ENCODE measurements around the gene MEGF6. TPM values are rescaled to one million over a fixed set of nuclear protein-coding genes. Genes with fewer than 3 reads are reported as not detected.

MEGF6 gene
- polyA plus RNA-seq, 2 donors = 11.8 to 23.7 TPM

- Histone ChIP-seq H3K27ac (ENCODE audit: low read depth in 2 of 2, low read length in 1 of 2) (no peak overlapping the region), H3K4me3 (ENCODE audit: low read depth in 1 of 2, low read length in 2 of 2) (no peak overlapping the region), H3K9me3 (ENCODE audit: control insufficient read depth in 2 of 2, insufficient read depth in 1 of 2, low read depth in 1 of 2, low read length in 1 of 2) (peaks cover 0 to 2% of the 10 kb centered on the region in 2 donors), H3K27me3 (ENCODE audit: control insufficient read depth in 1 of 2, insufficient read depth in 2 of 2, low read length in 2 of 2) (no peaks in the 10 kb centered on the region), H3K36me3 (ENCODE audit: control insufficient read depth in 2 of 2, insufficient read depth in 2 of 2, low read length in 1 of 2) (peaks cover 0 to 20% of the 10 kb centered on the region in 2 donors), H3K4me1 (ENCODE audit: control insufficient read depth in 2 of 2, insufficient read depth in 2 of 2, low read length in 1 of 2) (no peaks in the 10 kb centered on the region)
- WGBS, 2 donors = 95 to 98% methylated on average over 15 of the region's 15 CpGs
Observed at GRCh38 chr1:3511856-3512255, 99.5 kb downstream of the MEGF6 start.

- H3K4me3 ChIP-seq (ENCODE audit: low read depth in 1 of 2, low read length in 2 of 2) = no peak overlapping the region
- H3K4me1 ChIP-seq (ENCODE audit: control insufficient read depth in 2 of 2, insufficient read depth in 2 of 2, low read length in 1 of 2) = no peaks in the 10 kb centered on the region
- no peaks in the 10 kb centered on the region for H3K27me3 ChIP-seq (ENCODE audit: control insufficient read depth in 1 of 2, insufficient read depth in 2 of 2, low read length in 2 of 2)
- WGBS, 2 donors = 91 to 92% methylated on average over 13 to 16 of the region's 16 CpGs
- H3K36me3 ChIP-seq (ENCODE audit: control insufficient read depth in 2 of 2, insufficient read depth in 2 of 2, low read length in 1 of 2) = peaks cover 0 to 20% of the 10 kb centered on the region in 2 donors
- no peak overlapping the region for H3K27ac ChIP-seq (ENCODE audit: low read depth in 2 of 2, low read length in 1 of 2)
- H3K9me3 ChIP-seq (ENCODE audit: control insufficient read depth in 2 of 2, insufficient read depth in 1 of 2, low read depth in 1 of 2, low read length in 1 of 2) = peaks cover 0 to 2% of the 10 kb centered on the region in 2 donors
Observed at GRCh38 chr1:3511306-3511705, 100.0 kb downstream of the MEGF6 start.

GRCh38 chr1:3510956-3511250 is 100.4 kb downstream of the MEGF6 start:
- peaks cover 0 to 20% of the 10 kb centered on the region in 2 donors for H3K36me3 ChIP-seq (ENCODE audit: control insufficient read depth in 2 of 2, insufficient read depth in 2 of 2, low read length in 1 of 2)
- WGBS, 2 donors = 85% methylated on average over 12 of the region's 12 CpGs
- H3K9me3 ChIP-seq (ENCODE audit: control insufficient read depth in 2 of 2, insufficient read depth in 1 of 2, low read depth in 1 of 2, low read length in 1 of 2) = peaks cover 0 to 2% of the 10 kb centered on the region in 2 donors
- no peaks in the 10 kb centered on the region for H3K27me3 ChIP-seq (ENCODE audit: control insufficient read depth in 1 of 2, insufficient read depth in 2 of 2, low read length in 2 of 2)
- no peak overlapping the region for H3K4me3 ChIP-seq (ENCODE audit: low read depth in 1 of 2, low read length in 2 of 2)
- H3K27ac ChIP-seq (ENCODE audit: low read depth in 2 of 2, low read length in 1 of 2) = no peak overlapping the region
- no peaks in the 10 kb centered on the region for H3K4me1 ChIP-seq (ENCODE audit: control insufficient read depth in 2 of 2, insufficient read depth in 2 of 2, low read length in 1 of 2)

GRCh38 chr1:3510136-3510955 is 101.0 kb downstream of the MEGF6 start:
- Histone ChIP-seq H3K4me1 (ENCODE audit: control insufficient read depth in 2 of 2, insufficient read depth in 2 of 2, low read length in 1 of 2) (no peaks in the 10 kb centered on the region), H3K4me3 (ENCODE audit: low read depth in 1 of 2, low read length in 2 of 2) (no peak overlapping the region), H3K36me3 (ENCODE audit: control insufficient read depth in 2 of 2, insufficient read depth in 2 of 2, low read length in 1 of 2) (peaks cover 0 to 18% of the 10 kb centered on the region in 2 donors), H3K27ac (ENCODE audit: low read depth in 2 of 2, low read length in 1 of 2) (no peak overlapping the region), H3K9me3 (ENCODE audit: control insufficient read depth in 2 of 2, insufficient read depth in 1 of 2, low read depth in 1 of 2, low read length in 1 of 2) (peaks cover 0 to 2% of the 10 kb centered on the region in 2 donors), H3K27me3 (ENCODE audit: control insufficient read depth in 1 of 2, insufficient read depth in 2 of 2, low read length in 2 of 2) (no peaks in the 10 kb centered on the region)
- 85 to 94% methylated on average over 31 to 32 of the region's 32 CpGs for WGBS, 2 donors

GRCh38 chr1:3509721-3510120 is 101.6 kb downstream of the MEGF6 start:
- 88 to 94% methylated on average over 6 to 21 of the region's 21 CpGs for WGBS, 2 donors

GRCh38 chr1:3508757-3509415 is 102.4 kb downstream of the MEGF6 start:
- Histone ChIP-seq H3K27me3 (ENCODE audit: control insufficient read depth in 1 of 2, insufficient read depth in 2 of 2, low read length in 2 of 2) (no peaks in the 10 kb centered on the region), H3K4me3 (ENCODE audit: low read depth in 1 of 2, low read length in 2 of 2) (no peak overlapping the region), H3K36me3 (ENCODE audit: control insufficient read depth in 2 of 2, insufficient read depth in 2 of 2, low read length in 1 of 2) (peaks cover 0 to 15% of the 10 kb centered on the region in 2 donors), H3K9me3 (ENCODE audit: control insufficient read depth in 2 of 2, insufficient read depth in 1 of 2, low read depth in 1 of 2, low read length in 1 of 2) (peaks cover 0 to 2% of the 10 kb centered on the region in 2 donors), H3K27ac (ENCODE audit: low read depth in 2 of 2, low read length in 1 of 2) (no peak overlapping the region), H3K4me1 (ENCODE audit: control insufficient read depth in 2 of 2, insufficient read depth in 2 of 2, low read length in 1 of 2) (peaks cover 0 to 11% of the 10 kb centered on the region in 2 donors)
- 91 to 94% methylated on average over 32 to 33 of the region's 33 CpGs for WGBS, 2 donors

More at GRCh38 chr1:3509721-3510120, 101.6 kb downstream of the MEGF6 start:
- Histone ChIP-seq H3K27ac (ENCODE audit: low read depth in 2 of 2, low read length in 1 of 2) (no peak overlapping the region), H3K4me1 (ENCODE audit: control insufficient read depth in 2 of 2, insufficient read depth in 2 of 2, low read length in 1 of 2) (peaks cover 0 to 4% of the 10 kb centered on the region in 2 donors), H3K9me3 (ENCODE audit: control insufficient read depth in 2 of 2, insufficient read depth in 1 of 2, low read depth in 1 of 2, low read length in 1 of 2) (peaks cover 0 to 2% of the 10 kb centered on the region in 2 donors), H3K36me3 (ENCODE audit: control insufficient read depth in 2 of 2, insufficient read depth in 2 of 2, low read length in 1 of 2) (peaks cover 0 to 15% of the 10 kb centered on the region in 2 donors), H3K4me3 (ENCODE audit: low read depth in 1 of 2, low read length in 2 of 2) (no peak overlapping the region), H3K27me3 (ENCODE audit: control insufficient read depth in 1 of 2, insufficient read depth in 2 of 2, low read length in 2 of 2) (no peaks in the 10 kb centered on the region)

GRCh38 chr1:3507636-3508275 is 103.6 kb downstream of the MEGF6 start:
- peaks cover 0 to 2% of the 10 kb centered on the region in 2 donors for H3K9me3 ChIP-seq (ENCODE audit: control insufficient read depth in 2 of 2, insufficient read depth in 1 of 2, low read depth in 1 of 2, low read length in 1 of 2)
- H3K4me1 ChIP-seq (ENCODE audit: control insufficient read depth in 2 of 2, insufficient read depth in 2 of 2, low read length in 1 of 2) = peaks cover 0 to 20% of the 10 kb centered on the region in 2 donors
- no peak overlapping the region for H3K27ac ChIP-seq (ENCODE audit: low read depth in 2 of 2, low read length in 1 of 2)
- H3K36me3 ChIP-seq (ENCODE audit: control insufficient read depth in 2 of 2, insufficient read depth in 2 of 2, low read length in 1 of 2) = peaks cover 0 to 15% of the 10 kb centered on the region in 2 donors
- H3K27me3 ChIP-seq (ENCODE audit: control insufficient read depth in 1 of 2, insufficient read depth in 2 of 2, low read length in 2 of 2) = no peaks in the 10 kb centered on the region
- no peak overlapping the region for H3K4me3 ChIP-seq (ENCODE audit: low read depth in 1 of 2, low read length in 2 of 2)
- 88 to 89% methylated on average over 11 of the region's 11 CpGs for WGBS, 2 donors

GRCh38 chr1:3506943-3507342 is 104.4 kb downstream of the MEGF6 start:
- H3K27ac ChIP-seq (ENCODE audit: low read depth in 2 of 2, low read length in 1 of 2) = no peak overlapping the region
- H3K4me3 ChIP-seq (ENCODE audit: low read depth in 1 of 2, low read length in 2 of 2) = no peak overlapping the region
- WGBS, 2 donors = 83 to 91% methylated on average over 7 of the region's 7 CpGs
- H3K27me3 ChIP-seq (ENCODE audit: control insufficient read depth in 1 of 2, insufficient read depth in 2 of 2, low read length in 2 of 2) = no peaks in the 10 kb centered on the region
- H3K4me1 ChIP-seq (ENCODE audit: control insufficient read depth in 2 of 2, insufficient read depth in 2 of 2, low read length in 1 of 2) = peaks cover 0 to 22% of the 10 kb centered on the region in 2 donors
- peaks cover 0 to 2% of the 10 kb centered on the region in 2 donors for H3K9me3 ChIP-seq (ENCODE audit: control insufficient read depth in 2 of 2, insufficient read depth in 1 of 2, low read depth in 1 of 2, low read length in 1 of 2)
- peaks cover 0 to 12% of the 10 kb centered on the region in 2 donors for H3K36me3 ChIP-seq (ENCODE audit: control insufficient read depth in 2 of 2, insufficient read depth in 2 of 2, low read length in 1 of 2)

- WGBS, 2 donors = 91% methylated on average over 15 of the region's 15 CpGs
- H3K9me3 ChIP-seq (ENCODE audit: control insufficient read depth in 2 of 2, insufficient read depth in 1 of 2, low read depth in 1 of 2, low read length in 1 of 2) = peaks cover 0 to 2% of the 10 kb centered on the region in 2 donors
- peaks cover 0 to 5% of the 10 kb centered on the region in 2 donors for H3K36me3 ChIP-seq (ENCODE audit: control insufficient read depth in 2 of 2, insufficient read depth in 2 of 2, low read length in 1 of 2)
- no peak overlapping the region for H3K4me3 ChIP-seq (ENCODE audit: low read depth in 1 of 2, low read length in 2 of 2)
- no peak overlapping the region for H3K27ac ChIP-seq (ENCODE audit: low read depth in 2 of 2, low read length in 1 of 2)
- peaks cover 0 to 22% of the 10 kb centered on the region in 2 donors for H3K4me1 ChIP-seq (ENCODE audit: control insufficient read depth in 2 of 2, insufficient read depth in 2 of 2, low read length in 1 of 2)
- H3K27me3 ChIP-seq (ENCODE audit: control insufficient read depth in 1 of 2, insufficient read depth in 2 of 2, low read length in 2 of 2) = no peaks in the 10 kb centered on the region
Observed at GRCh38 chr1:3506041-3506440, 105.3 kb downstream of the MEGF6 start.

Measured in esophagus (tissue), 2 donors.